Stimulated activated CD8-positive, alpha-beta memory T cell treated with anti-CD3 and anti-CD28 coated beads, Interleukin-15, amount 100 ng/mL, for 4 hours (primary cell): ENCODE data around the gene HMGB2.

ENCODE experiments used
- DNase-seq, 2 donors: peaks; one replicate each; pipeline ENCODE4 v3.0.0-alpha.2; 2020; ENCODE audit warnings: low read depth in 2 of 2

The HMGB2 gene

DNA sequence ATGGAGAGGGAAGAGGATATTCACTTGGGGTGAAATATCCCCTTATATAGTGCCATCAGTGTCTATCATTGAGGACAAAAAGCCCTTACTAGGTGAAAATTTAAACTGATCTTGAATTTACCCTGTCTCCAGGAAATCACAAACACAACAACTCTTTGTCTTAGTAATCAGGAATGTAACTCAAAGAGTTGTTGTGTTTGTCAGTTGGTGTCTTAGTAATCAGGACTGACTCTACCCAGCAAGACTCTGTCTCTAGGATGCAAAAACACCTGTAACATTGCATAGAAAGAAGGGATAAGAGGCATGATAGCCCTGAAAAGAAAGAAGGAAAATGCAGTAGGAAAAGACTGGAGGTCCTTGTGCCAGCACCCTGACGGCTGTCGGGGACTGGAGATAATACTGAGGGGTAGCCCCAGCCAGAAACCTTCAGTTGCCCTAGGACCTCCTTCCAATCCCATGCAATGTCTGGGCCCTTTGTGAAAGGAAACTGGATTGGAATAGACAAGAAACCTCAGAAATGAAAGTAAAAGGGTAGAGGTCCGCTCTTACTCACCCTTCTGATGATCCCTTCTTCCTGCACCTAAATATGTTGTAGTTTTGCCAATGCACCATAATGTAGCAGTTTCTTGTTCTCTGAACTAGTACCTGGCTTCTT is 45.3 kb downstream of the HMGB2 start:
- DNase-seq, result no peak

DNA sequence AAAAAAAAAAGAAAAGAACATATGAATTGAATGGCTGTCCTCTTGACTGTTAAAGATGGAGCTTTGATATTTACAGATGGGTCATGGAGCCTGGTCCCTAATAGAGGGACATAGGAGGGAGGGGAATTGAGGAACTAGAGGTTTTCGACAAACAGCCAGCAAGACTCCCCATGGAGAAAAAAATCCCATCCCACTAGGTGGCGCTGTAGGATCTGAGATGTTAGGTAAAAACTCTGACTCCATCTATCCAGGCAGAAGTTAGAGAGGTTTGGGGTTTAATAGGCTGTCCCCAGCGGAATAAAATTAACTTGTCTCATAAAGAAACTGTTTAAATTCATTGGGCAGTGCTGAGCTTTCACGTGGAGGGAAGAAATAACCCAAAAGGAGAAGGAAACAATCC is 45.9 kb downstream of the HMGB2 start:
- DNase-seq, result peak in 1 of 2 donors; percentile 44

GRCh38 chr4:173287486-173287885 is 46.7 kb downstream of the HMGB2 start:
- no peak for DNase-seq

DNA sequence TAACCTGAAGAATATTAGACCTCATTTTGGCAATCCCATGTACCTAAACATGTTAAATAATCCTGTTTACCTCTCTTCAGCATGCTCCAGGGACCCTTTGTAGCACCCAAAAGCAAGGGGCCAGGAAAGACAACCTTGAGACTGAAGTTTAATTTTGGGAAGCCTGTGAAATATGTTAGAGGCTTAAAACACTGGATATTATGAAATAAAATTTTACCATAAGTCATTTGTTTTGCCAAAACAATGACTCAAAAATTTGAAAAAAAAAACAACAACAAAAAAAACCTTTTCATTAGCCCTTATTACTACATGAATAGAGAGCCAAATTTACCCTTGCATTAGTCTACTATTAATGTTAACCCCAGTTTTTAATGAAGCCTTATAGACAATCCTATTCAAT is 49.7 kb downstream of the HMGB2 start:
- DNase-seq, result no peak

DNA sequence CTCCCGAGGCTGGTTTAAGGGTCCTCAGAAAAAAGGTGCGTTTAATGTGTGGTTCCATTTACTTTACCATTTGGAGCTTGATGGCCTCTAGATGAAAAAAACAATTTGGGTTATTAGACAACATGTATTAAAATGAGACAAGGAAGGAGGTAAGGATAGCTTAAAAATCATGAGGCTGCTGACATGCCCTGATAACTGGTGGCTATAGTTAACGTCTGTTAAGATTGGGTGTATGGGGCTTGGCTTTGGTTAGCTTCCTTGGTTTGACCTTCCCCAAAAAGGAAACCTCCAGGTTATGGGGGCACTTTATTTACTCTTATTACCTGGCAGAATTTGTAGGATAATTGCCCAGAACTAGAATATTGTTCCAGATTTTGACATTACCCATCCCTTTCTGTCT is 51.5 kb downstream of the HMGB2 start:
- no peak for DNase-seq

DNA sequence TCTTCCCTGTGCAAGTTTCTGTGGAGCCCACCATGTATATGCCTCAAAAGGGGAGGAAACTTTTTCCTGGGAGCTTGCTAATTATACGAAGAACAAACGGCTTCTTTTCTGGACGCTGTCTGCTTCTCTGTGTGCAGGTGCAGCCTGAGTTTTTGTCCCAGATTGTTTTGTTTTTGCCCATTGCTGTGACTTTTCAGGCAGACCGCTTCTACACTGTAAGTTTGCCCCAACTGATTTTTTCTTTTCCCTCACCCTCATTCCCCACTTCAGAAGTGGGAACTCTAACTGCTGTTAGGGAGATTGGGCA is 51.9 kb downstream of the HMGB2 start:
- DNase-seq, result no peak

DNA sequence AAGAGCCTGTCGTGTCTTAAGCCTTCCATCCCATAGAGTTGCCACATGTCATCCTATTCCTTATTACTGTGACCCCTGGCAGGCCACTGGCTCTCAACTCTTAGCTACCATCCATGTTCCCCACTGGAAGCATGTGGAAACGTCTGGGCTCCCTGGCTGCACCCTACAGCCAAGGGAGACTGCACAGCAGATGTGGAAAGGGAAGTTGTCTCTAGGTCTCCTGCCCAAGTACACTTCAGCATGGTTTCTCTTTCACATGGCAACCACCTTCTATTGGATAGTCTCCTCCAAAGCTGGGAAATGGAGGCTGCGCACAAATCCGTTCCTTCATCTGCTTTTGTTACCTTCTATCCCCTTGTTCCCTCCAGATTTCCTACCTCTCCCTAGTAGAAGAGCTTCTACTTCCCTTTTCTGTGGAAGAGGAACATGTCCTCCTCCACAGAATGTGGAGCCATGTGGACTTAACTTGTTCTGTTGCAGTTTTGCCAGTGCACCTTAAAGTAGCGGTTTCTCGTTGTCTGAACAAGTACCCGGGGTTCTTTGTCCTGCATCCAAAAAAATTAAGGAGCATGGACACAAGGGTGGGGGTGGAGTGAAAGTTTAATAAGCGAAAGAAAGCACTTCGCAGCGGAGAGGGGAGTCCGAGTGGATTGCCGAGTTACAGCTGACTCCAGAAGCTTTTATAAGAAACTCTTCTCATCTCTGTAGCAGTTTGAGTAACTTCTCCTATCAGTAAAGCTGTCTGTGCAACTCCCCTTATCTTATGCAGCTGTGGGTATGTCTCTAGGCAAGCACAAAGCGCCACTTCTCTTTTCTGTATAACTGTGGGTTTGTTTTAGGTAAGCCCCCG is 52.5 kb downstream of the HMGB2 start:
- no peak for DNase-seq
